Smooth muscle cell (in vitro differentiated cells): ENCODE measurements around the gene SAMD1. TPM values are rescaled to one million over a fixed set of nuclear protein-coding genes. Genes with fewer than 3 reads are reported as not detected.
A peak's percentile ranks its signal among the peaks of the same experiment; 100 is the strongest.

Source experiments
- DNase-seq: peaks from one replicate; lab custom pipeline; 2025; ENCODE audit not compliant: unreplicated experiment; lab: John Stamatoyannopoulos, UW
- H2AFZ ChIP-seq: fragments of 200-600 bp; sonication (generic); 2 replicates; pipeline ENCODE4 v1.6.0; 2016; ENCODE audit warnings: antibody characterized with exemption, low read depth, mild to moderate bottlenecking
- H3F3A ChIP-seq: fragments of 200-600 bp; sonication (generic); 2 replicates; pipeline ENCODE4 v1.6.0; 2017; ENCODE audit warnings: antibody characterized with exemption, low read depth
- H3K27ac ChIP-seq: fragments of 200-600 bp; sonication (generic); 2 replicates; pipeline ENCODE4 v1.5.1; 2016; ENCODE audit warnings: low read depth, mild to moderate bottlenecking
- H3K27me3 ChIP-seq: fragments of 200-600 bp; sonication (generic); 2 replicates; pipeline ENCODE4 v1.6.1; 2016; ENCODE audit warnings: low read depth, mild to moderate bottlenecking
- H3K36me3 ChIP-seq: fragments of 200-600 bp; sonication (generic); 2 replicates; pipeline ENCODE4 v1.5.1; 2016; ENCODE audit warnings: low read depth
- H3K4me1 ChIP-seq: fragments of 200-600 bp; sonication (generic); 2 replicates; pipeline ENCODE4 v1.5.1; 2016; ENCODE audit warnings: low read depth
- H3K4me2 ChIP-seq: fragments of 200-600 bp; sonication (generic); 2 replicates; pipeline ENCODE4 v1.6.0; 2016; ENCODE audit warnings: mild to moderate bottlenecking
- H3K4me3 ChIP-seq: fragments of 200-600 bp; sonication (generic); 2 replicates; pipeline ENCODE4 v1.5.1; 2016; ENCODE audit warnings: mild to moderate bottlenecking
- H3K79me2 ChIP-seq: fragments of 200-600 bp; sonication (generic); 2 replicates; pipeline ENCODE4 v1.6.0; 2016; ENCODE audit warnings: low read depth, mild to moderate bottlenecking
- H3K9ac ChIP-seq: fragments of 200-600 bp; sonication (generic); 2 replicates; pipeline ENCODE4 v1.6.0; 2016; ENCODE audit warnings: low read depth
- H3K9me3 ChIP-seq: fragments of 200-600 bp; sonication (generic); replicated peaks from 2 replicates; pipeline ENCODE4 v1.5.1; 2016; ENCODE audit warnings: low read depth
- H4K20me1 ChIP-seq: fragments of 200-600 bp; sonication (generic); 2 replicates; pipeline ENCODE4 v1.6.0; 2016; ENCODE audit warnings: low read depth
- WGBS: methylation state at CpG from one replicate; pipeline ENCODE4 v1.1.7; 2016; ENCODE audit warnings: low lambda C conversion rate; 5-methylcytosine and 5-hydroxymethylcytosine counted together
- polyA plus RNA-seq: library from polyadenylated mRNA; unstranded; fragments of >200 nt; fragmentation: Nextera tagmentation; extraction: Ambion mirVana; gene quantifications from 2 replicates; pipeline ENCODE4 v1.2.1, GENCODE V29; 2016
- total RNA-seq: library from RNA; depleted of rRNA; stranded (reverse); fragments of >200 nt; gene quantifications from 2 replicates; pipeline ENCODE4 v1.2.3, GENCODE V29; 2014
- TF ChIP-seq, protein P1 (sequence below): fragments of 200-600 bp; sonication (generic); IDR thresholded peaks from 2 replicates; pipeline ENCODE4 v1.5.1; 2017; ENCODE audit warnings: borderline replicate concordance, mild to moderate bottlenecking, antibody characterized with exemption; ENCODE audit not compliant: insufficient read depth, poor library complexity, severe bottlenecking

The SAMD1 gene
- total and polyA plus RNA-seq, 2 experiments from 2014 or later: 35.0 to 71.3 TPM

- Histone ChIP-seq H3K27me3 (no peaks in the 10 kb centered on the region), H3F3A (peaks cover 11% of the 10 kb centered on the region), H4K20me1 (peaks cover 39% of the 10 kb centered on the region), H3K36me3 (no peaks in the 10 kb centered on the region), H3K4me3 (peak within 1 kb of the TSS; percentile 77), H3K9me3 (no peaks in the 10 kb centered on the region), H2AFZ (peak within 1 kb of the TSS; percentile 77), H3K4me1 (peaks cover 23% of the 10 kb centered on the region), H3K79me2 (peaks cover 44% of the 10 kb centered on the region), H3K4me2 (peak within 1 kb of the TSS; percentile 95), H3K27ac (peak within 1 kb of the TSS; percentile 73), H3K9ac (peak within 1 kb of the TSS; percentile 82)
- TF ChIP-seq, protein P1, sequence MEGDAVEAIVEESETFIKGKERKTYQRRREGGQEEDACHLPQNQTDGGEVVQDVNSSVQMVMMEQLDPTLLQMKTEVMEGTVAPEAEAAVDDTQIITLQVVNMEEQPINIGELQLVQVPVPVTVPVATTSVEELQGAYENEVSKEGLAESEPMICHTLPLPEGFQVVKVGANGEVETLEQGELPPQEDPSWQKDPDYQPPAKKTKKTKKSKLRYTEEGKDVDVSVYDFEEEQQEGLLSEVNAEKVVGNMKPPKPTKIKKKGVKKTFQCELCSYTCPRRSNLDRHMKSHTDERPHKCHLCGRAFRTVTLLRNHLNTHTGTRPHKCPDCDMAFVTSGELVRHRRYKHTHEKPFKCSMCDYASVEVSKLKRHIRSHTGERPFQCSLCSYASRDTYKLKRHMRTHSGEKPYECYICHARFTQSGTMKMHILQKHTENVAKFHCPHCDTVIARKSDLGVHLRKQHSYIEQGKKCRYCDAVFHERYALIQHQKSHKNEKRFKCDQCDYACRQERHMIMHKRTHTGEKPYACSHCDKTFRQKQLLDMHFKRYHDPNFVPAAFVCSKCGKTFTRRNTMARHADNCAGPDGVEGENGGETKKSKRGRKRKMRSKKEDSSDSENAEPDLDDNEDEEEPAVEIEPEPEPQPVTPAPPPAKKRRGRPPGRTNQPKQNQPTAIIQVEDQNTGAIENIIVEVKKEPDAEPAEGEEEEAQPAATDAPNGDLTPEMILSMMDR: no peak
- WGBS: 0% methylated on average over 31 of the region's 67 CpGs
- peak; percentile 95 for DNase-seq
Observed at GRCh38 chr19:14117668-14118164, 27.2 kb upstream of the SAMD1 start, which contains the start of gene PRKACA. Gene PRKACA, minus strand, starts transcription at chr19:14117762. Its CDS starts 215 bp downstream, at chr19:14117547.

- under 1% methylated on average over 18 of the region's 33 CpGs for WGBS
- Histone ChIP-seq H3K9ac (peak overlapping the region; percentile 82), H2AFZ (no peak overlapping the region), H4K20me1 (peaks cover 43% of the 10 kb centered on the region), H3F3A (peaks cover 11% of the 10 kb centered on the region), H3K79me2 (peaks cover 44% of the 10 kb centered on the region), H3K4me3 (peak overlapping the region; percentile 77), H3K4me1 (peaks cover 27% of the 10 kb centered on the region), H3K36me3 (no peaks in the 10 kb centered on the region), H3K9me3 (no peaks in the 10 kb centered on the region), H3K27me3 (no peaks in the 10 kb centered on the region), H3K27ac (no peak overlapping the region), H3K4me2 (peak overlapping the region; percentile 94)
- TF ChIP-seq, protein P1: no peak
- no peak for DNase-seq
Observed at GRCh38 chr19:14116918-14117578, 26.5 kb upstream of the SAMD1 start.

GRCh38 chr19:14116525-14116917 is 26.0 kb upstream of the SAMD1 start:
- Histone ChIP-seq H3K9ac (peak overlapping the region; percentile 82), H3K4me1 (peaks cover 27% of the 10 kb centered on the region), H3K27ac (no peak overlapping the region), H3K36me3 (no peaks in the 10 kb centered on the region), H3K79me2 (peaks cover 44% of the 10 kb centered on the region), H4K20me1 (peaks cover 43% of the 10 kb centered on the region), H3K27me3 (no peaks in the 10 kb centered on the region), H3K4me2 (peak overlapping the region; percentile 94), H3F3A (peaks cover 11% of the 10 kb centered on the region), H3K9me3 (no peaks in the 10 kb centered on the region), H2AFZ (no peak overlapping the region), H3K4me3 (peak overlapping the region; percentile 77)
- TF ChIP-seq, protein P1: no peak
- 35% methylated on average over 6 of the region's 6 CpGs for WGBS
- no peak for DNase-seq

DNA sequence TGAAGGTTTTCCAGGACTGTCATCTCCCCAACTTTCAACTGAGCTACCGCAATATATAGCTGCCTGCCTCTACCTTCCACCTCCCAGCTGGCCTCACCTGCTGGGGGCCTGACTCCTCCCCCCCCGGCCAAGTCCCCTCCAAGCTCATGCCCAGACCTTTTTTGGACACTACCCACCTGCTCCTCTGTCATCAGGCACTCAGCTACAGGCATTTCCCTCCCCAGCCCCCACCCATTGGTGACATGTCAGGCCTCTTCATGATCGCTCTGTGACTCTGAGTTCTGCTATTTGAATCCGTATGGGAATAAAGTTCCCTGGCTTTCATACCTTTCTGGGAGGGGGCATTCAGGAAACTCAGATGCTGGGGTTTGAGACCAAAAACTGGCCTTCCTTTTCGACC is 25.2 kb upstream of the SAMD1 start:
- Histone ChIP-seq H3K27me3 (no peaks in the 10 kb centered on the region), H4K20me1 (peaks cover 45% of the 10 kb centered on the region), H3K9me3 (no peaks in the 10 kb centered on the region), H3K4me1 (peaks cover 27% of the 10 kb centered on the region), H3K4me2 (peak overlapping the region; percentile 94), H3F3A (peaks cover 11% of the 10 kb centered on the region), H3K9ac (no peak overlapping the region), H2AFZ (no peak overlapping the region), H3K36me3 (no peaks in the 10 kb centered on the region), H3K27ac (no peak overlapping the region), H3K79me2 (peaks cover 44% of the 10 kb centered on the region), H3K4me3 (no peak overlapping the region)
- 95% methylated on average over 5 of the region's 5 CpGs for WGBS
- no peak for DNase-seq
- TF ChIP-seq, protein P1: no peak
